ENCODE data around the gene PRXL2B. TPM values are rescaled to one million over a fixed set of nuclear protein-coding genes. Genes with fewer than 3 reads are reported as not detected.
A peak's percentile ranks its signal among the peaks of the same experiment; 100 is the strongest.

The PRXL2B gene
- total RNA-seq, 4 donors from 2014 or later: 0.52 to 2.7 (median 1.1) TPM

- in situ Hi-C loops (cut with MboI; ENCODE audit: low sequenced_read_pairs in 4 of 4): no loop called here
- intact Hi-C loops (cut with DNase I; ENCODE audit: low total_unique reads): no loop called here
- no peak overlapping the region for H3K4me3 ChIP-seq
- H3K27ac ChIP-seq: no peak overlapping the region
- no peaks in the 10 kb centered on the region for H3K36me3 ChIP-seq
- H3K4me1 ChIP-seq: no peaks in the 10 kb centered on the region
- TF ChIP-seq POLR2A (IDR thresholded peaks at IDR 0.05) (no peak), CTCF (IDR thresholded peaks at IDR 0.05 in 4 of 5, conservative IDR thresholded peaks at IDR 0.05 in 1 of 5) (no peak)
- no peaks in the 10 kb centered on the region for H3K9me3 ChIP-seq
- H3K27me3 ChIP-seq: peaks cover 22 to 37% (median 27%) of the 10 kb centered on the region in 3 donors
- ATAC-seq (no peak), DNase-seq (no peak)
Observed at GRCh38 chr1:2609319-2610035, 22.9 kb downstream of the PRXL2B start.

GRCh38 chr1:2610036-2610959 lies 23.7 kb downstream of the PRXL2B start:
- ATAC-seq (no peak), DNase-seq (no peak)
- Histone ChIP-seq H3K4me1 (no peaks in the 10 kb centered on the region), H3K9me3 (no peaks in the 10 kb centered on the region), H3K27me3 (peaks cover 20 to 37% (median 22%) of the 10 kb centered on the region in 3 donors), H3K27ac (no peak overlapping the region), H3K4me3 (no peak overlapping the region), H3K36me3 (no peaks in the 10 kb centered on the region)
- in situ Hi-C loops (cut with MboI; ENCODE audit: low sequenced_read_pairs in 4 of 4): no loop called here
- TF ChIP-seq CTCF (IDR thresholded peaks at IDR 0.05 in 4 of 5, conservative IDR thresholded peaks at IDR 0.05 in 1 of 5) (no peak), POLR2A (IDR thresholded peaks at IDR 0.05) (no peak)
- intact Hi-C loops (cut with DNase I; ENCODE audit: low total_unique reads): no loop called here

- Histone ChIP-seq H3K4me3 (no peak overlapping the region), H3K4me1 (no peaks in the 10 kb centered on the region), H3K27ac (no peak overlapping the region), H3K36me3 (no peaks in the 10 kb centered on the region), H3K9me3 (no peaks in the 10 kb centered on the region), H3K27me3 (peaks cover 20 to 30% (median 22%) of the 10 kb centered on the region in 3 donors)
- TF ChIP-seq POLR2A (IDR thresholded peaks at IDR 0.05): no peak
- no peak for TF ChIP-seq CTCF (IDR thresholded peaks at IDR 0.05 in 4 of 5, conservative IDR thresholded peaks at IDR 0.05 in 1 of 5)
- in situ Hi-C loops (cut with MboI; ENCODE audit: low sequenced_read_pairs in 4 of 4): no loop called here
- no peak for ATAC-seq
- intact Hi-C loops (cut with DNase I; ENCODE audit: low total_unique reads): no loop called here
- peak in 1 of 2 donors; percentile 9 for DNase-seq
Observed at GRCh38 chr1:2611031-2611501, 24.5 kb downstream of the PRXL2B start.

GRCh38 chr1:2611621-2612437 lies 25.3 kb downstream of the PRXL2B start:
- in situ Hi-C loops (cut with MboI; ENCODE audit: low sequenced_read_pairs in 4 of 4): no loop called here
- TF ChIP-seq CTCF (IDR thresholded peaks at IDR 0.05 in 4 of 5, conservative IDR thresholded peaks at IDR 0.05 in 1 of 5) (no peak), POLR2A (IDR thresholded peaks at IDR 0.05) (no peak)
- intact Hi-C loops (cut with DNase I; ENCODE audit: low total_unique reads): no loop called here
- H3K27me3 ChIP-seq: peaks cover 19 to 30% (median 20%) of the 10 kb centered on the region in 3 donors
- ATAC-seq: no peak
- H3K36me3 ChIP-seq: no peaks in the 10 kb centered on the region
- no peak overlapping the region for H3K4me3 ChIP-seq
- H3K27ac ChIP-seq: no peak overlapping the region
- no peaks in the 10 kb centered on the region for H3K9me3 ChIP-seq
- H3K4me1 ChIP-seq: no peaks in the 10 kb centered on the region
- no peak for DNase-seq

Measured in gastrocnemius medialis (tissue), 4 donors.